ENCODE measurements around the gene POLA2.

DNA sequence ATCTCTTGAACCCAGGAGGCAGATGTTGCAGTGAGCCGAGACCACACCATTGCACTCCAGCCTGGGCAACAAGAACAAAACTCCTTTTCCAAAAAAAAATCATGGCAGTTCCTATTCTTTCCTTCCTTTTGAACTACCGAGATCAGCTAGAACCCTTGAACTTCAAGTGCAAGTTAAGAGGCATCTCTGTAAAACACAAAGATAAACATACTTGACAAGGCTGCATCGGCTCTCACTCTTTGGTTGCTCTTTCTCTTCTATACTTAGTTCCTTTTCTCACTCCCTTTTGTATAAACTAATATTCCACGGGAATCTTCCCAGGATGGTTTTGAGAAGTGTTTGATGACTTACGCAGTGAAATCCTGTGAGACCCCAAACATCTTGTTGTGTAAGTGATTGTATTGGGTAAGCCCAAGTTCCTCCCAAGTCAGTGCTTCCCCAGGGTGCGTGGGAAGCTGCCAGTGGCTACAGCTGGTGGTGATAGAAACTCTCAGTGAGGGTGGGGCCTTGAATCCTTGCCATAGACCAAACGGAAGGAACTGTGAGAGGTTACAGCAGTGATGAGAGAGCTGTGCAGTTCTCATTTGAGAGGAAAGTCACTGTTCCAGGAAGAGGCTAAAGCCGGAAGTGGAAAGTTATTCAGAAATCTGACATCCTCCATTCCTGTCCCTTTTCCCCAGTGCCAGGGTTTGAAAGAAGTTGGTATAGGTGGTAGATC lies 28.8 kb downstream of the POLA2 start:
- no peak for TF ChIP-seq CREM (CRISPR knock-in tag; IDR thresholded peaks at IDR 0.05)
- TF ChIP-seq NR2C2 (CRISPR knock-in tag; IDR thresholded peaks at IDR 0.05) = no peak
- TF ChIP-seq, protein P1, sequence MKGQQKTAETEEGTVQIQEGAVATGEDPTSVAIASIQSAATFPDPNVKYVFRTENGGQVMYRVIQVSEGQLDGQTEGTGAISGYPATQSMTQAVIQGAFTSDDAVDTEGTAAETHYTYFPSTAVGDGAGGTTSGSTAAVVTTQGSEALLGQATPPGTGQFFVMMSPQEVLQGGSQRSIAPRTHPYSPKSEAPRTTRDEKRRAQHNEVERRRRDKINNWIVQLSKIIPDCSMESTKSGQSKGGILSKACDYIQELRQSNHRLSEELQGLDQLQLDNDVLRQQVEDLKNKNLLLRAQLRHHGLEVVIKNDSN (CRISPR knock-in tag; IDR thresholded peaks at IDR 0.05) = no peak
- no peak for TF ChIP-seq PRRX2 (CRISPR knock-in tag; IDR thresholded peaks at IDR 0.05)
- TF ChIP-seq, protein P2, sequence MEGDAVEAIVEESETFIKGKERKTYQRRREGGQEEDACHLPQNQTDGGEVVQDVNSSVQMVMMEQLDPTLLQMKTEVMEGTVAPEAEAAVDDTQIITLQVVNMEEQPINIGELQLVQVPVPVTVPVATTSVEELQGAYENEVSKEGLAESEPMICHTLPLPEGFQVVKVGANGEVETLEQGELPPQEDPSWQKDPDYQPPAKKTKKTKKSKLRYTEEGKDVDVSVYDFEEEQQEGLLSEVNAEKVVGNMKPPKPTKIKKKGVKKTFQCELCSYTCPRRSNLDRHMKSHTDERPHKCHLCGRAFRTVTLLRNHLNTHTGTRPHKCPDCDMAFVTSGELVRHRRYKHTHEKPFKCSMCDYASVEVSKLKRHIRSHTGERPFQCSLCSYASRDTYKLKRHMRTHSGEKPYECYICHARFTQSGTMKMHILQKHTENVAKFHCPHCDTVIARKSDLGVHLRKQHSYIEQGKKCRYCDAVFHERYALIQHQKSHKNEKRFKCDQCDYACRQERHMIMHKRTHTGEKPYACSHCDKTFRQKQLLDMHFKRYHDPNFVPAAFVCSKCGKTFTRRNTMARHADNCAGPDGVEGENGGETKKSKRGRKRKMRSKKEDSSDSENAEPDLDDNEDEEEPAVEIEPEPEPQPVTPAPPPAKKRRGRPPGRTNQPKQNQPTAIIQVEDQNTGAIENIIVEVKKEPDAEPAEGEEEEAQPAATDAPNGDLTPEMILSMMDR (IDR thresholded peaks at IDR 0.05) = no peak
- TF ChIP-seq ELF4 (CRISPR knock-in tag; IDR thresholded peaks at IDR 0.05; ENCODE audit: low read depth) = no peak
- no peak for TF ChIP-seq ATF1 (CRISPR knock-in tag; IDR thresholded peaks at IDR 0.05)
- TF ChIP-seq, protein P3, sequence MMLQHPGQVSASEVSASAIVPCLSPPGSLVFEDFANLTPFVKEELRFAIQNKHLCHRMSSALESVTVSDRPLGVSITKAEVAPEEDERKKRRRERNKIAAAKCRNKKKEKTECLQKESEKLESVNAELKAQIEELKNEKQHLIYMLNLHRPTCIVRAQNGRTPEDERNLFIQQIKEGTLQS (CRISPR knock-in tag; conservative IDR thresholded peaks at IDR 0.05) = no peak
- TF ChIP-seq ESRRA (CRISPR knock-in tag; IDR thresholded peaks at IDR 0.05; ENCODE audit: borderline replicate concordance) = no peak
- TF ChIP-seq, protein P4, sequence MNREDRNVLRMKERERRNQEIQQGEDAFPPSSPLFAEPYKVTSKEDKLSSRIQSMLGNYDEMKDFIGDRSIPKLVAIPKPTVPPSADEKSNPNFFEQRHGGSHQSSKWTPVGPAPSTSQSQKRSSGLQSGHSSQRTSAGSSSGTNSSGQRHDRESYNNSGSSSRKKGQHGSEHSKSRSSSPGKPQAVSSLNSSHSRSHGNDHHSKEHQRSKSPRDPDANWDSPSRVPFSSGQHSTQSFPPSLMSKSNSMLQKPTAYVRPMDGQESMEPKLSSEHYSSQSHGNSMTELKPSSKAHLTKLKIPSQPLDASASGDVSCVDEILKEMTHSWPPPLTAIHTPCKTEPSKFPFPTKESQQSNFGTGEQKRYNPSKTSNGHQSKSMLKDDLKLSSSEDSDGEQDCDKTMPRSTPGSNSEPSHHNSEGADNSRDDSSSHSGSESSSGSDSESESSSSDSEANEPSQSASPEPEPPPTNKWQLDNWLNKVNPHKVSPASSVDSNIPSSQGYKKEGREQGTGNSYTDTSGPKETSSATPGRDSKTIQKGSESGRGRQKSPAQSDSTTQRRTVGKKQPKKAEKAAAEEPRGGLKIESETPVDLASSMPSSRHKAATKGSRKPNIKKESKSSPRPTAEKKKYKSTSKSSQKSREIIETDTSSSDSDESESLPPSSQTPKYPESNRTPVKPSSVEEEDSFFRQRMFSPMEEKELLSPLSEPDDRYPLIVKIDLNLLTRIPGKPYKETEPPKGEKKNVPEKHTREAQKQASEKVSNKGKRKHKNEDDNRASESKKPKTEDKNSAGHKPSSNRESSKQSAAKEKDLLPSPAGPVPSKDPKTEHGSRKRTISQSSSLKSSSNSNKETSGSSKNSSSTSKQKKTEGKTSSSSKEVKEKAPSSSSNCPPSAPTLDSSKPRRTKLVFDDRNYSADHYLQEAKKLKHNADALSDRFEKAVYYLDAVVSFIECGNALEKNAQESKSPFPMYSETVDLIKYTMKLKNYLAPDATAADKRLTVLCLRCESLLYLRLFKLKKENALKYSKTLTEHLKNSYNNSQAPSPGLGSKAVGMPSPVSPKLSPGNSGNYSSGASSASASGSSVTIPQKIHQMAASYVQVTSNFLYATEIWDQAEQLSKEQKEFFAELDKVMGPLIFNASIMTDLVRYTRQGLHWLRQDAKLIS (CRISPR knock-in tag; IDR thresholded peaks at IDR 0.05; ENCODE audit: borderline replicate concordance) = no peak
- TF ChIP-seq NR1H2 (CRISPR knock-in tag; IDR thresholded peaks at IDR 0.05) = no peak
- TF ChIP-seq, protein P5, sequence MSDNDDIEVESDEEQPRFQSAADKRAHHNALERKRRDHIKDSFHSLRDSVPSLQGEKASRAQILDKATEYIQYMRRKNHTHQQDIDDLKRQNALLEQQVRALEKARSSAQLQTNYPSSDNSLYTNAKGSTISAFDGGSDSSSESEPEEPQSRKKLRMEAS (CRISPR knock-in tag; IDR thresholded peaks at IDR 0.05) = no peak
- no peak for TF ChIP-seq CBFB (CRISPR knock-in tag; IDR thresholded peaks at IDR 0.05; ENCODE audit: low read depth)
- TF ChIP-seq, protein P6, sequence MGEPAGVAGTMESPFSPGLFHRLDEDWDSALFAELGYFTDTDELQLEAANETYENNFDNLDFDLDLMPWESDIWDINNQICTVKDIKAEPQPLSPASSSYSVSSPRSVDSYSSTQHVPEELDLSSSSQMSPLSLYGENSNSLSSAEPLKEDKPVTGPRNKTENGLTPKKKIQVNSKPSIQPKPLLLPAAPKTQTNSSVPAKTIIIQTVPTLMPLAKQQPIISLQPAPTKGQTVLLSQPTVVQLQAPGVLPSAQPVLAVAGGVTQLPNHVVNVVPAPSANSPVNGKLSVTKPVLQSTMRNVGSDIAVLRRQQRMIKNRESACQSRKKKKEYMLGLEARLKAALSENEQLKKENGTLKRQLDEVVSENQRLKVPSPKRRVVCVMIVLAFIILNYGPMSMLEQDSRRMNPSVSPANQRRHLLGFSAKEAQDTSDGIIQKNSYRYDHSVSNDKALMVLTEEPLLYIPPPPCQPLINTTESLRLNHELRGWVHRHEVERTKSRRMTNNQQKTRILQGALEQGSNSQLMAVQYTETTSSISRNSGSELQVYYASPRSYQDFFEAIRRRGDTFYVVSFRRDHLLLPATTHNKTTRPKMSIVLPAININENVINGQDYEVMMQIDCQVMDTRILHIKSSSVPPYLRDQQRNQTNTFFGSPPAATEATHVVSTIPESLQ (CRISPR knock-in tag; IDR thresholded peaks at IDR 0.05) = no peak
